HG03159 (cell line): ENCODE data around the gene AVL9.

Source experiments
- ATAC-seq: cut with Tn5 transposase; IDR thresholded peaks from one replicate; pipeline ENCODE4 v1.9.1; 2021; ENCODE audit warnings: mild to moderate bottlenecking, moderate library complexity; ENCODE audit not compliant: unreplicated experiment

AVL9 gene

GRCh38 chr7:32532716-32533115, 37.4 kb downstream of the AVL9 start:
- no peak for ATAC-seq

- ATAC-seq, result no peak
Observed at GRCh38 chr7:32533276-32534029, 38.2 kb downstream of the AVL9 start.

GRCh38 chr7:32535162-32535702, 39.9 kb downstream of the AVL9 start:
- ATAC-seq, result no peak

- ATAC-seq, result no peak
Observed at GRCh38 chr7:32536016-32536415, 40.7 kb downstream of the AVL9 start.

GRCh38 chr7:32536585-32536984, 41.3 kb downstream of the AVL9 start:
- no peak for ATAC-seq

GRCh38 chr7:32537760-32538159, 42.5 kb downstream of the AVL9 start:
- no peak for ATAC-seq

GRCh38 chr7:32539366-32539765, 44.1 kb downstream of the AVL9 start:
- ATAC-seq, result no peak

- no peak for ATAC-seq
Observed at GRCh38 chr7:32539919-32540531, 44.7 kb downstream of the AVL9 start.

- no peak for ATAC-seq
Observed at GRCh38 chr7:32542595-32542994, 47.3 kb downstream of the AVL9 start.

GRCh38 chr7:32559480-32559879, 64.2 kb downstream of the AVL9 start:
- no peak for ATAC-seq

- no peak for ATAC-seq
Observed at GRCh38 chr7:32560075-32560474, 64.8 kb downstream of the AVL9 start.

GRCh38 chr7:32561613-32562012, 66.3 kb downstream of the AVL9 start:
- no peak for ATAC-seq

GRCh38 chr7:32564542-32564941, 69.3 kb downstream of the AVL9 start:
- ATAC-seq, result no peak

- no peak for ATAC-seq
Observed at GRCh38 chr7:32569388-32570289, 74.3 kb downstream of the AVL9 start.

GRCh38 chr7:32573110-32573687, 77.9 kb downstream of the AVL9 start:
- ATAC-seq, result no peak

- no peak for ATAC-seq
Observed at GRCh38 chr7:32574626-32575025, 79.3 kb downstream of the AVL9 start.

GRCh38 chr7:32577421-32577820, 82.1 kb downstream of the AVL9 start:
- no peak for ATAC-seq

- no peak for ATAC-seq
Observed at GRCh38 chr7:32579776-32580175, 84.5 kb downstream of the AVL9 start.

GRCh38 chr7:32580646-32581045, 85.4 kb downstream of the AVL9 start:
- ATAC-seq, result no peak

GRCh38 chr7:32582036-32582435, 86.7 kb downstream of the AVL9 start:
- ATAC-seq, result no peak

- ATAC-seq, result no peak
Observed at GRCh38 chr7:32583791-32584190, 88.5 kb downstream of the AVL9 start.
